GM21723 (cell line): Measurements from ENCODE around the gene CARD14.

ENCODE experiments used
- ATAC-seq: cut with Tn5 transposase; IDR thresholded peaks from one replicate; pipeline ENCODE4 v1.9.1; 2021; ENCODE audit warnings: mild to moderate bottlenecking, moderate library complexity; ENCODE audit not compliant: unreplicated experiment

CARD14 gene

GRCh38 chr17:80208050-80208449, 38.2 kb downstream of the CARD14 start:
- ATAC-seq: no peak

GRCh38 chr17:80209765-80210164, 39.9 kb downstream of the CARD14 start:
- no peak for ATAC-seq

GRCh38 chr17:80210348-80211108, 40.7 kb downstream of the CARD14 start:
- ATAC-seq: no peak

- no peak for ATAC-seq
Observed at GRCh38 chr17:80212109-80212508, 42.3 kb downstream of the CARD14 start.

- no peak for ATAC-seq
Observed at GRCh38 chr17:80212511-80212910, 42.7 kb downstream of the CARD14 start.

GRCh38 chr17:80212962-80213642, 43.3 kb downstream of the CARD14 start:
- ATAC-seq: no peak

- ATAC-seq: no peak
Observed at GRCh38 chr17:80213643-80213975, 43.8 kb downstream of the CARD14 start.

GRCh38 chr17:80214012-80214877, 44.4 kb downstream of the CARD14 start:
- ATAC-seq: no peak

GRCh38 chr17:80214878-80215210, 45.0 kb downstream of the CARD14 start:
- no peak for ATAC-seq

GRCh38 chr17:80216473-80217456, 46.9 kb downstream of the CARD14 start:
- no peak for ATAC-seq

- no peak for ATAC-seq
Observed at GRCh38 chr17:80217703-80218362, 48.0 kb downstream of the CARD14 start.

- no peak for ATAC-seq
Observed at GRCh38 chr17:80218391-80218790, 48.6 kb downstream of the CARD14 start.

- peak; percentile 41 for ATAC-seq
Observed at GRCh38 chr17:80219013-80219762, 49.4 kb downstream of the CARD14 start.

- ATAC-seq: peak; percentile 22
Observed at GRCh38 chr17:80219763-80220053, 49.9 kb downstream of the CARD14 start.

GRCh38 chr17:80220054-80220735, 50.4 kb downstream of the CARD14 start, which contains the start of the genes SGSH and SLC26A11:
SGSH (minus strand) TSS chr17:80220333; CDS start chr17:80220313, 20 bp downstream.
SLC26A11 (plus strand) TSS chr17:80220427; CDS start chr17:80221561, 1,134 bp downstream.
- ATAC-seq: peak; percentile 39

GRCh38 chr17:80220736-80221215, 50.9 kb downstream of the CARD14 start:
- no peak for ATAC-seq

- no peak for ATAC-seq
Observed at GRCh38 chr17:80221351-80222105, 51.7 kb downstream of the CARD14 start.
